Measurements from ENCODE around the gene MKI67. TPM values are rescaled to one million over a fixed set of nuclear protein-coding genes. Genes with fewer than 3 reads are reported as not detected.
"Not testable (repeated sequence)": the region's sequence is repeated elsewhere in the genome, so short reads cannot be mapped to it uniquely, and the experiment has no call there.

The MKI67 gene, protein sequence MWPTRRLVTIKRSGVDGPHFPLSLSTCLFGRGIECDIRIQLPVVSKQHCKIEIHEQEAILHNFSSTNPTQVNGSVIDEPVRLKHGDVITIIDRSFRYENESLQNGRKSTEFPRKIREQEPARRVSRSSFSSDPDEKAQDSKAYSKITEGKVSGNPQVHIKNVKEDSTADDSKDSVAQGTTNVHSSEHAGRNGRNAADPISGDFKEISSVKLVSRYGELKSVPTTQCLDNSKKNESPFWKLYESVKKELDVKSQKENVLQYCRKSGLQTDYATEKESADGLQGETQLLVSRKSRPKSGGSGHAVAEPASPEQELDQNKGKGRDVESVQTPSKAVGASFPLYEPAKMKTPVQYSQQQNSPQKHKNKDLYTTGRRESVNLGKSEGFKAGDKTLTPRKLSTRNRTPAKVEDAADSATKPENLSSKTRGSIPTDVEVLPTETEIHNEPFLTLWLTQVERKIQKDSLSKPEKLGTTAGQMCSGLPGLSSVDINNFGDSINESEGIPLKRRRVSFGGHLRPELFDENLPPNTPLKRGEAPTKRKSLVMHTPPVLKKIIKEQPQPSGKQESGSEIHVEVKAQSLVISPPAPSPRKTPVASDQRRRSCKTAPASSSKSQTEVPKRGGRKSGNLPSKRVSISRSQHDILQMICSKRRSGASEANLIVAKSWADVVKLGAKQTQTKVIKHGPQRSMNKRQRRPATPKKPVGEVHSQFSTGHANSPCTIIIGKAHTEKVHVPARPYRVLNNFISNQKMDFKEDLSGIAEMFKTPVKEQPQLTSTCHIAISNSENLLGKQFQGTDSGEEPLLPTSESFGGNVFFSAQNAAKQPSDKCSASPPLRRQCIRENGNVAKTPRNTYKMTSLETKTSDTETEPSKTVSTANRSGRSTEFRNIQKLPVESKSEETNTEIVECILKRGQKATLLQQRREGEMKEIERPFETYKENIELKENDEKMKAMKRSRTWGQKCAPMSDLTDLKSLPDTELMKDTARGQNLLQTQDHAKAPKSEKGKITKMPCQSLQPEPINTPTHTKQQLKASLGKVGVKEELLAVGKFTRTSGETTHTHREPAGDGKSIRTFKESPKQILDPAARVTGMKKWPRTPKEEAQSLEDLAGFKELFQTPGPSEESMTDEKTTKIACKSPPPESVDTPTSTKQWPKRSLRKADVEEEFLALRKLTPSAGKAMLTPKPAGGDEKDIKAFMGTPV (N-terminal part only)
- 161 and 164 TPM in 2 replicates for total RNA-seq

DNA sequence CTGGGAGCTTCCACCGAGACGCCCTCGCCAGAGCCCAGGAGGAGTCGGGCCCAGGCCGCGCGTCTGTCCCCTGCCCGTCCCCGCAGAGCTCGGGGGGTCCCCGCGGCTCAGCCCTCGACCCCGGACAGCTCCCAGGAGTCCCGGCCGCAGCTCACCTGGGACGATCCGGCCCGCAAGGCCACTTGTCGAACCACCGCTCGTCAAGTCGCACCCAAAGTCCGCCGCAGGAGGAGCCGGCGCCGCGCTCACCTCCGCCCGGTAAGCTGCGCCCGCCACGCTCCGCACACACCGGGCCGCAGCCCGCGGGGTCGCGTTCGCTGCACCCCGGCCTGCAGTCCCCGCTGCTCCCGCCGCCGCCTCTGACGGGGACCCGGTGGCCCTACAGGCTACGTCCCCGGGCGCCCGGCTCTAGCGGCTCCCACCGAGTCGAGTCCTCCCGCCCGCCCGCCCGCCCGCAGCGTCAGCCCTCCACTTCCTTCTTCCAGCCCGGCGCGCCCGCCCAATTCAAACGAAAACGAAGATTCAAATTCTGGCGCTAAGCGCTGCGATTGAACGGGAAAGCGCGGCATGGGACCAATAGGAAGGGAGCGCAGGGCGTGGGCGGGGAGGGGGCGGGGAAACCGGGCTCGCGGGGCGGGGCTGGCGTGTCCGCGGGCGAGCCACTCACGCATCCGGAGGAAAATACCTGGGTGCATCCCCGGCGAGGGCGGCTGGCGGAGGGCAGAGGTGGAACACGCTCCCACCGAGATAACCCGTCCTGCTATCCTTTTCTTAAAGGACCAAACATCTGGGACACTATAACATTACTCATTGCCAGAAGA is at the start of gene MKI67:
TSS of gene MKI67 (minus strand) at position 480 of the 821 bp plus-strand sequence. CDS start 756 bp downstream, outside the sequence.
- DNase-seq: peak; percentile 97
- peaks cover 38% of the 10 kb centered on the region for H3K4me1 Mint-ChIP-seq
- H3K27me3 Mint-ChIP-seq: peaks cover 4% of the 10 kb centered on the region
- H3K9me3 Mint-ChIP-seq: no peaks in the 10 kb centered on the region
- H3K4me3 Mint-ChIP-seq: peak within 1 kb of the TSS; percentile 95
- intact Hi-C loops (cut with micrococcal nuclease): loop anchor here (1.0 to 2.0 kb wide), 4 partner anchors 21 to 79 kb away; no protein-coding TSS in a partner anchor
- H3K36me3 Mint-ChIP-seq (ENCODE audit: low read depth): peaks cover 31% of the 10 kb centered on the region
- peak within 1 kb of the TSS; percentile 96 for H3K27ac Mint-ChIP-seq

DNA sequence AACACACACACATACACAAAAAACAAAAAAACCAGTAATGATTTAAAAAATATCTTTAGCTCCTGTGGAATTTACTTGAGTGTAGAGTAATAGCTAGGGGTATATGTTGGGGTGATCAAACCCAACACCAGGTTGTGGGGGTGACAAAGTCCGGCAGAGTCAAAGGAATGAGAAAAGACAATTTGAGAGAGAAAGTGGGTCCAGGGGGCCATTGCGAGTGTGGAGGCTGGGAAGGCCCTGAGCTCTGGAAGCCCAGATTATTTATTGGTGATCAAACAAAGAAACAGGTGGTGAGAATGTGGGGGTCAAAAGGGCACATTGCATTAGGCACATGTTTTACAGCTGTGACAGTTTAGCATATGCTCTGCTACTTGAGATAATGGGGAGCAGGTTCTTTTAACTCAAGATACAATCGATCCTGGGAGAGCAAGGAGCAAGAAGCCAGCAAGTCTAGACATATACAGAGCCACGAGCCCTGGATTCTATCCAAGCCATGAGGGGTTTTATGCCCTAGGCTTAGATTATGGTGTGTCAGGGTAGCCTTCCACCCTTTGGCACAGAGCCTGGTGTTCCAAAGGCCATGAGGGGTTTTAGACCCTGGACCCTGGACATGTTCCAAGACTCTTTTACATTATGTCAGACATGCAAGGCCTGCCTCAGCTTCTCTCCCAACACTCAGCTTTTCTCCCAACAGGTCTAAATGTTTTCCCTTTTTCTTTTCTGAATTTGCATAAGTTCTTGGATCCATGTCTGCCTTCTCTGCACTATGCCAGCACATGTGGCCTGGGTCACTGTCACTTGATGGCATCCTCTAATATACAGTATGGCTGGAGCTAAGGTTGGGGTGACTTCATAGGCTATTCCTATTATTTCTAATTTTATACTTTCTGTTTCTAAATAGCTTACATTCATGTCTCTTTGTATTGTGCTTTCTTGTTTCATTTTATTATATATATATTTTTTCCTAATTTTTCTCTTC is 48.6 kb upstream of the MKI67 start:
- no peak for DNase-seq
- H3K27ac Mint-ChIP-seq: no peak overlapping the region
- peaks cover 15% of the 10 kb centered on the region for H3K9me3 Mint-ChIP-seq
- no peak overlapping the region for H3K4me3 Mint-ChIP-seq
- intact Hi-C loops (cut with micrococcal nuclease): no loop called here
- H3K36me3 Mint-ChIP-seq (ENCODE audit: low read depth): peaks cover 3% of the 10 kb centered on the region
- H3K4me1 Mint-ChIP-seq: peaks cover 11% of the 10 kb centered on the region
- peaks cover 29% of the 10 kb centered on the region for H3K27me3 Mint-ChIP-seq

DNA sequence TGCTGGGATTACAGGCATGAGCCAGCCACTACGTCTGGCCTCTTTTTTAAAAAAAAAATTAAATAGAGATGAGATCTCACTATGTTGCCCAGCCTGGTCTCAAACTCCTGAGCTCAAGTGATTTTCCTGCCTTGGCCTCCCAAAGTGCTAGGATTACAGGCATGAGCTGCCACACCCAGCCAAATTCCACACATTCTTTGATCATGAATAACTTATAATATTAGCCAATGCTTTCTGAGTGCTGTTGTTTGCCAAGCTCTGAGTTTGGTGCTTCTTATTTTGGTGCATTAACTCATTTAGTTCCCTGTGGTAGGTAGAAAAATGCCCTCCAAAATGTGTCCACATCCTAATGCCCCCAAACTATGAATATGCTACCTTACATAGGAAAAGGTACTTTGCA is 47.2 kb upstream of the MKI67 start:
- intact Hi-C loops (cut with micrococcal nuclease): no loop called here
- H3K4me1 Mint-ChIP-seq: peaks cover 2% of the 10 kb centered on the region
- no peak for DNase-seq
- peaks cover 15% of the 10 kb centered on the region for H3K9me3 Mint-ChIP-seq
- H3K4me3 Mint-ChIP-seq: no peak overlapping the region
- H3K27me3 Mint-ChIP-seq: peaks cover 37% of the 10 kb centered on the region
- peaks cover 3% of the 10 kb centered on the region for H3K36me3 Mint-ChIP-seq (ENCODE audit: low read depth)
- no peak overlapping the region for H3K27ac Mint-ChIP-seq

DNA sequence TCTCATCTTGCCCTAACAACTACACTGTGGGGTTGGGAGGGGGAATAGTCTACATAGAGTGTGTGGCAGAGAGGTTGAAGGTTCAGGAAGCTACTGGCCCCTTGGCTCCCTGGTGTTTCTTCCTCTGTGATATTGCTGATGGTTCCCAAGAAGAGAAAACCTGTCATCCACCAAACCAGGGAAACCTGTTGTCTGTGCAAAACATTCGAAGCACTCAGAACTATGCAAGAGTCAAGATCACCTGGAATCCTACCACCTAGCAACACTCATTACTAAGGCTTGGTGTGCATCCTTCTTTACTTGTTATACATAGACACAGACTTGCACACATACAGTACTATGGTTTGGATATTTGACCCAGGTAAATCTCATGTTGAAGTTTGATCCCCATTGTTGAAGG is 46.5 kb upstream of the MKI67 start:
- peaks cover 40% of the 10 kb centered on the region for H3K27me3 Mint-ChIP-seq
- DNase-seq: no peak
- H3K9me3 Mint-ChIP-seq: peaks cover 15% of the 10 kb centered on the region
- no peaks in the 10 kb centered on the region for H3K4me1 Mint-ChIP-seq
- H3K4me3 Mint-ChIP-seq: no peak overlapping the region
- no peak overlapping the region for H3K27ac Mint-ChIP-seq
- intact Hi-C loops (cut with micrococcal nuclease): no loop called here
- H3K36me3 Mint-ChIP-seq (ENCODE audit: low read depth): peaks cover 3% of the 10 kb centered on the region

- Mint-ChIP-seq H3K36me3 (ENCODE audit: low read depth) (peaks cover 3% of the 10 kb centered on the region), H3K9me3 (peaks cover 15% of the 10 kb centered on the region), H3K27ac (no peak overlapping the region), H3K27me3 (peaks cover 43% of the 10 kb centered on the region), H3K4me1 (no peaks in the 10 kb centered on the region), H3K4me3 (no peak overlapping the region)
- DNase-seq: no peak
- intact Hi-C loops (cut with micrococcal nuclease): no loop called here
These were observed 43.7 kb upstream of the MKI67 start for GRCh38 chr10:128169811-128170379.

GRCh38 chr10:128167926-128168520 is 41.8 kb upstream of the MKI67 start:
- Mint-ChIP-seq H3K36me3 (ENCODE audit: low read depth) (no peaks in the 10 kb centered on the region), H3K9me3 (peaks cover 10% of the 10 kb centered on the region), H3K4me3 (no peak overlapping the region), H3K27me3 (peaks cover 43% of the 10 kb centered on the region), H3K27ac (no peak overlapping the region), H3K4me1 (no peaks in the 10 kb centered on the region)
- intact Hi-C loops (cut with micrococcal nuclease): no loop called here
- DNase-seq: no peak

DNA sequence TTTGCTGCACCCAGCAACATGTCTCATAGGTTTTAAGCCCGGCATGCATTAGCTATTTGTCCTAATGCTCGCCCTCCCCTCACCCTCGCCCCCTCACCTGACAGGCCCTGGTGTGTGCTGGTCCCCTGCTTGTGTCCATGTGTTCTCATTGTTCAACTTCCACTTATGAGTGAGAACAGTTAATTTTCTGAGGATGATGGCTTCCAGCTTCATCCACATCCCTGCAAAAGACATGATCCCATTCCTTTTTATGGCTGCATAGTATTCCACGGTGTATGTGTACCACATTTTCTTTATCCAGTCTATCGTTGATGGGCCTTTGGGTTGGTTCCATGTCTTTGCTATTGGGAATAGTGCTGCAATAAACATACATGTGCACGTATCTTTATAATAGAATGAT is 40.9 kb upstream of the MKI67 start:
- intact Hi-C loops (cut with micrococcal nuclease); H3K36me3 Mint-ChIP-seq (ENCODE audit: low read depth); H3K4me1 Mint-ChIP-seq; H3K27ac Mint-ChIP-seq; DNase-seq; H3K4me3 Mint-ChIP-seq; H3K9me3 Mint-ChIP-seq: not testable (repeated sequence)
- H3K27me3 Mint-ChIP-seq: peaks cover 41% of the 10 kb centered on the region

- peaks cover 40% of the 10 kb centered on the region for H3K27me3 Mint-ChIP-seq
- H3K36me3 Mint-ChIP-seq (ENCODE audit: low read depth): no peaks in the 10 kb centered on the region
- H3K9me3 Mint-ChIP-seq: no peaks in the 10 kb centered on the region
- intact Hi-C loops (cut with micrococcal nuclease): no loop called here
- DNase-seq: no peak
- no peak overlapping the region for H3K27ac Mint-ChIP-seq
- no peak overlapping the region for H3K4me3 Mint-ChIP-seq
- H3K4me1 Mint-ChIP-seq: peaks cover 2% of the 10 kb centered on the region
These were observed 39.9 kb upstream of the MKI67 start for GRCh38 chr10:128166151-128166550.

DNA sequence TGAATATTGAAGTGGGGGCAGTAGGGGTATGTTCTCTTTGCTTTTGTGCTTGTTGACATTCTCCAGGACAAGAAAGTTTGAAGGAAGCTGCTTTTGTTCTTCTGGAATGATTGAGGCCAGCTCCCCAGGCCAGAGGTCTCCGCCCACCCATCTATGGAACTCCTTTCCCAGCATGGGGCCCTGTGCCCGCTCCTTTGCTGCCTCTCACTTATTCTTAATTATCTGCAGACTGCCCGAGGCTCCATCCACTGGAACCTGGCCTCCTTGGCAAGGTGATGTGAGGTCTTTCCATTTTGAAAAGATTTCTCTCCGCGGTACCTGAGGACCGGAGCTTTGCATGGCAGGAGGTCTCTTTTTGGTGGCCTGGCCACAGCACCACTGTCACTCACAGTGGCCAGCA is 39.3 kb upstream of the MKI67 start:
- Mint-ChIP-seq H3K36me3 (ENCODE audit: low read depth) (no peaks in the 10 kb centered on the region), H3K27me3 (peaks cover 37% of the 10 kb centered on the region), H3K27ac (no peak overlapping the region), H3K9me3 (no peaks in the 10 kb centered on the region), H3K4me1 (peaks cover 5% of the 10 kb centered on the region), H3K4me3 (no peak overlapping the region)
- DNase-seq: no peak
- intact Hi-C loops (cut with micrococcal nuclease): no loop called here

GRCh38 chr10:128163701-128164100 is 37.5 kb upstream of the MKI67 start:
- intact Hi-C loops (cut with micrococcal nuclease): no loop called here

DNA sequence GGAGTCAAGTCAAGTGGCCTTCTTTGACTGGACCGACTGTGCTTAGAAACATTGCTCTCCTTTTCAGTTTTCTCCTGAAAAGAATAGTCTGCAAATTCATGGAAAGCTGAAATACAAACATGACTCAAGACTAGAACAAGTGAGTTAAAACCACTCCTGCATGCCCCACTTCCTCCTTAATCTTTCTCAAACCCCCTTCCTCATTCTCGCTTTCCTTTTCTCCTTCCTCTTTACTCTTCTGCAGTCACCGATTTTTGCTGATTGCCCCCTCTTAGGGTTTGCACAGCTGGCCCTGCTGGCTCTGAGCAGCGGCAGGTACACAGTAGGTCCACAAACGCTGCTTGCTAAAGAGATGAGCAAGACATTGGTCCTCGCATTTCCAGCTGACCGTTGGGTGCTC is 34.8 kb upstream of the MKI67 start:
- Mint-ChIP-seq H3K27ac (no peak overlapping the region), H3K4me1 (peaks cover 7% of the 10 kb centered on the region), H3K27me3 (peaks cover 22% of the 10 kb centered on the region), H3K4me3 (no peak overlapping the region), H3K36me3 (ENCODE audit: low read depth) (no peaks in the 10 kb centered on the region), H3K9me3 (no peaks in the 10 kb centered on the region)
- intact Hi-C loops (cut with micrococcal nuclease): no loop called here
- DNase-seq: no peak

More at GRCh38 chr10:128163701-128164100, 37.5 kb upstream of the MKI67 start:
- no peak for DNase-seq
- H3K36me3 Mint-ChIP-seq (ENCODE audit: low read depth): no peaks in the 10 kb centered on the region
- H3K27me3 Mint-ChIP-seq: peaks cover 25% of the 10 kb centered on the region
- H3K27ac Mint-ChIP-seq: no peak overlapping the region
- H3K9me3 Mint-ChIP-seq: no peaks in the 10 kb centered on the region
- H3K4me1 Mint-ChIP-seq: peaks cover 7% of the 10 kb centered on the region
- H3K4me3 Mint-ChIP-seq: no peak overlapping the region

DNA sequence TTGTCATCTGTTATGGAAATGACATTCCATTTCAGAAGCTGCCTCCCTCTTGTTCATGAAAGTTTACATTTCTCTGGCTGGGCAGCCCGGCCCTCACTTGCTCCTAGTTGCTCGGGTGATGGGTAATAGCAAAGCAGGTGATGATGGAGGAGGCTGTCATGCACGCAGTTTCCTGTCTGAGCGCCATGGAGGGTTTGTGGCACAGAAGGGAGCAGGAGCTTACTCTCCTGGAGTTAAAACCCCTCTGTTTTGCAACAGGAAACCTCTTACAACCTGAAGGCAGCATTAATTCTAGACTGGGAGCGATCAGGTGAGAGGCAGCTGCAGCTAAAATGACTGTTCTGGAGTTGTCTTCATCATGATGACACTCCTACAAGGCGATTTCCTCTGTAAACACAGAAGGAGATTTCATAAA is 34.1 kb upstream of the MKI67 start:
- no peak for DNase-seq
- no peak overlapping the region for H3K27ac Mint-ChIP-seq
- no peaks in the 10 kb centered on the region for H3K36me3 Mint-ChIP-seq (ENCODE audit: low read depth)
- H3K27me3 Mint-ChIP-seq: peaks cover 21% of the 10 kb centered on the region
- H3K9me3 Mint-ChIP-seq: no peaks in the 10 kb centered on the region
- H3K4me1 Mint-ChIP-seq: peaks cover 7% of the 10 kb centered on the region
- H3K4me3 Mint-ChIP-seq: no peak overlapping the region
- intact Hi-C loops (cut with micrococcal nuclease): no loop called here

Measured in activated CD4-positive, alpha-beta T cell treated with anti-CD3 and anti-CD28 coated beads, Interleukin-2, amount 10 ng/mL, durations not matched to agents 24 days and 14 days (primary cell).